A549 (cell line): Measurements from ENCODE around the gene PRDM1. TPM values are rescaled to one million over a fixed set of nuclear protein-coding genes. Genes with fewer than 3 reads are reported as not detected.
A peak's percentile ranks its signal among the peaks of the same experiment; 100 is the strongest.

Experiments
- ATAC-seq, 2 experiments: fragments of 200-7000 bp in 1 of 2; fragments of >200 bp in 1 of 2; cut with Nextera tagmentation in 1 of 2; cut with Tn5 transposase in 1 of 2; 3 replicates each; pipeline versions ENCODE4 v1.8.0 to v1.9.1; 2018 to 2020; ENCODE audit warnings: mild to moderate bottlenecking in 1 of 2, moderate library complexity in 1 of 2
- CTCF ChIA-PET: fragments of 300-600 bp; sonication (Branson Sonifier 250); formaldehyde crosslinking; extraction: SDS; loops from one replicate; lab custom pipeline; 2021; ENCODE audit warnings: antibody characterized with exemption, inconsistent platforms; lab: Yijun Ruan, JAX
- POLR2A ChIA-PET: fragments of 350-600 bp; formaldehyde crosslinking; extraction: SDS; loops from one replicate; lab custom pipeline; 2021; ENCODE audit warnings: antibody characterized with exemption, inconsistent platforms; lab: Yijun Ruan, JAX
- DNase-seq, 2 experiments: peaks; one replicate each; pipeline versions ENCODE4 v3.0.0 to v3.0.0-alpha.2; 2011 to 2016; ENCODE audit warnings: low read depth in 1 of 2, low spot score in 1 of 2
- FAIRE-seq: peaks from 2 replicates; lab custom pipeline; 2011; peaks lifted over from hg19 to GRCh38; lab: Jason Lieb, UNC
- H3K27ac ChIP-seq, 2 experiments: fragments of >200 bp; sonication (Bioruptor Twin); formaldehyde crosslinking; 3 replicates each; pipeline ENCODE4 v1.5.1; 2016 to 2017
- H3K4me1 ChIP-seq: fragments of >200 bp; sonication (Bioruptor Twin); formaldehyde crosslinking; 3 replicates; pipeline ENCODE4 v1.6.1; 2016
- H3K4me2 ChIP-seq: fragments of >200 bp; sonication (Bioruptor Twin); formaldehyde crosslinking; 3 replicates; pipeline ENCODE4 v1.6.1; 2016
- H3K4me3 ChIP-seq: fragments of >200 bp; sonication (Bioruptor Twin); formaldehyde crosslinking; 3 replicates; pipeline ENCODE4 v1.5.1; 2016
- H3K9me3 ChIP-seq: fragments of >200 bp; sonication (Bioruptor Twin); formaldehyde crosslinking; 3 replicates; pipeline ENCODE4 v1.6.1; 2016
- BHLHE40 ChIP-seq: IDR thresholded peaks from 2 replicates; pipeline ENCODE4 v1.6.1; 2012; ENCODE audit warnings: low read depth, low read length, inconsistent platforms
- CHD2 ChIP-seq: fragments of 150-350 bp; IDR thresholded peaks from 2 replicates; pipeline ENCODE4 v1.6.1; 2014; ENCODE audit warnings: low read length; ENCODE audit not compliant: partially characterized antibody
- GATA3 ChIP-seq: IDR thresholded peaks from 2 replicates; pipeline ENCODE4 v1.6.1; 2012; ENCODE audit warnings: borderline replicate concordance
- HDAC2 ChIP-seq: fragments of 200-600 bp; sonication (generic); IDR thresholded peaks from 2 replicates; pipeline ENCODE4 v1.6.1; 2016
- HEYL ChIP-seq: fragments of 250-450 bp; sonication (Bioruptor Pico); IDR thresholded peaks from 2 replicates; pipeline ENCODE4 v1.8.0; 2021; ENCODE audit warnings: mild to moderate bottlenecking, moderate library complexity
- HOXB5 ChIP-seq: fragments of 250-450 bp; sonication (Bioruptor Pico); IDR thresholded peaks from 2 replicates; pipeline ENCODE4 v1.5.0; 2020; ENCODE audit warnings: mild to moderate bottlenecking, moderate library complexity
- MAFK ChIP-seq: fragments of 450-650 bp; IDR thresholded peaks from 2 replicates; pipeline ENCODE4 v1.6.1; 2014; ENCODE audit not compliant: partially characterized antibody
- MAZ ChIP-seq: fragments of 150-350 bp; IDR thresholded peaks from 2 replicates; pipeline ENCODE4 v1.6.1; 2014; ENCODE audit warnings: antibody characterized with exemption, low read depth, low read length, borderline replicate concordance
- NFE2L2 ChIP-seq: fragments of 150-350 bp; conservative IDR thresholded peaks from 2 replicates; pipeline ENCODE4 v1.6.1; 2014; ENCODE audit warnings: low read length
- POLR2AphosphoS2 ChIP-seq: conservative IDR thresholded peaks from 2 replicates; pipeline ENCODE4 v1.6.1; 2012; ENCODE audit warnings: low read length, improper control_type of control experiment, inconsistent platforms
- RNF2 ChIP-seq: fragments of 200-600 bp; sonication (generic); IDR thresholded peaks from 2 replicates; pipeline ENCODE4 v1.6.1; 2016; ENCODE audit warnings: low read depth, mild to moderate bottlenecking, antibody characterized with exemption, moderate library complexity, borderline replicate concordance
- SMC3 ChIP-seq: fragments of >200 bp; sonication (Bioruptor Twin); formaldehyde crosslinking; IDR thresholded peaks from 3 replicates; pipeline ENCODE4 v1.6.1; 2018; ENCODE audit warnings: inconsistent platforms
- ZNF302 ChIP-seq: fragments of 250-450 bp; sonication (Bioruptor Pico); IDR thresholded peaks from 2 replicates; pipeline ENCODE4 v1.9.0; 2021; ENCODE audit warnings: inconsistent platforms, mild to moderate bottlenecking, moderate library complexity
- ZSCAN20 ChIP-seq: fragments of 250-450 bp; sonication (Bioruptor Pico); IDR thresholded peaks from 2 replicates; pipeline ENCODE4 v1.8.0; 2022; ENCODE audit warnings: mild to moderate bottlenecking, moderate library complexity
- WGBS: methylation state at CpG from one replicate; pipeline ENCODE4 v1.1.6; 2017; ENCODE audit errors: missing lambda C conversion rate; 5-methylcytosine and 5-hydroxymethylcytosine counted together
- polyA plus RNA-seq, 4 experiments: library from polyadenylated mRNA; depleted of rRNA in 3 of 4; stranded (reverse); fragments of >200 nt; fragmentation: RNase III in 1 of 4; extraction: RNeasy Plus Mini Kit Qiagen cat#74134 plus additional on column Dnase treatment in 1 of 4; gene quantifications; 2 replicates in 3 of 4; 3 replicates in 1 of 4; pipeline ENCODE4 v1.2.3, GENCODE V29; 2011 to 2017
- TF ChIP-seq, protein P1 (sequence below): fragments of >200 bp; sonication (Bioruptor Twin); formaldehyde crosslinking; IDR thresholded peaks from 2 replicates; pipeline ENCODE4 v1.6.1; 2016
- TF ChIP-seq, protein P2 (sequence below): fragments of 200-600 bp; sonication (generic); IDR thresholded peaks from 2 replicates; pipeline ENCODE4 v1.6.1; 2016; ENCODE audit warnings: antibody characterized with exemption, mild to moderate bottlenecking, moderate library complexity
- TF ChIP-seq, protein P3 (sequence below): fragments of 150-350 bp; IDR thresholded peaks from 2 replicates; pipeline ENCODE4 v1.6.1; 2014; ENCODE audit warnings: low read depth, mild to moderate bottlenecking, low read length
- TF ChIP-seq, protein P4 (sequence below): IDR thresholded peaks from 2 replicates; pipeline ENCODE4 v1.6.1; 2012

Gene PRDM1
- polyA plus RNA-seq, 2 of the 4 experiments (the other 2 are of a cell fraction): 2.6 to 11.2 TPM

DNA sequence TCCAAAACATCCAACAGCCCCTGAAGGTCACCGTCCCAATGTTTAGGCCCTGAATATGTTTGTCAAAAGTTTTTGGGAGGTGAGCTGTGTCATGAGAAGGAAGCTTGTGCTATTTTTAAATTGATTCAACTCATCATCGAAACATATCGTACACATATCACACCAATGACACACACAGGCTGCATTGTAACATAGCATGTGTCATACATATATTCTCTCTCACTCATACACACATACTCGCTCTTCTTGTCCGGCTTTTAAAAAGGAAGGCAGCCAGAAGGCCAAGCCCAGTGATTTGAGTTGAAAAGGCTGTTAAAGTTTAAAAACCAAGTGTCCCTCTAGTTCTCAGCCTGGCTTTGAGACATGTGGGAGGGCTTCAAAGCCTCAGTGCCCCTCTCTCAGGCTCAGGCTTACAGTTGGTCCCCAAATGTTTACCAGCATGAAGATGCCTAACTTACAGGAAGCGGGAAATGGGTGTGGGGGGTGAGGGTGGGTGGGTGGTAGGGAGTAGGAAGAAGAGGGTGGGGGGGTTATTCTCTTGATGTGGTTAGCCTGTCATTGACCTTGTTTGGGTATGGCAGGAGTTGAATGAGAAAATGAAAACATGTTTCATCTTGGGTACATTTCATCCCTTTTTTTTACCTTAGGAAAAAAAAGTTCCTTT is 3.3 kb upstream of the PRDM1 start:
- Histone ChIP-seq H3K4me3 (no peak overlapping the region), H3K4me1 (peaks cover 31% of the 10 kb centered on the region), H3K9me3 (no peaks in the 10 kb centered on the region), H3K4me2 (no peak overlapping the region), H3K27ac (peak overlapping the region; percentile 37 to 88; a peak in 4 of 6 replicates)
- 77% methylated on average over 6 of the region's 6 CpGs for WGBS
- CTCF ChIA-PET: interaction anchor here (1.4 kb wide), 1 partner anchor 90 kb away, joined by 4 read pairs; no protein-coding TSS in a partner anchor
- no peak for DNase-seq
- ATAC-seq: no peak
- POLR2A ChIA-PET: no interaction called here
- TF ChIP-seq GATA3 (no peak), ZNF302 (CRISPR knock-in tag) (no peak), ZSCAN20 (CRISPR knock-in tag) (no peak), CHD2 (no peak), POLR2AphosphoS2 (no peak), MAZ (no peak)
- TF ChIP-seq, protein P1, sequence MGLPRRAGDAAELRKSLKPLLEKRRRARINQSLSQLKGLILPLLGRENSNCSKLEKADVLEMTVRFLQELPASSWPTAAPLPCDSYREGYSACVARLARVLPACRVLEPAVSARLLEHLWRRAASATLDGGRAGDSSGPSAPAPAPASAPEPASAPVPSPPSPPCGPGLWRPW: no peak
- FAIRE-seq: no peak

DNA sequence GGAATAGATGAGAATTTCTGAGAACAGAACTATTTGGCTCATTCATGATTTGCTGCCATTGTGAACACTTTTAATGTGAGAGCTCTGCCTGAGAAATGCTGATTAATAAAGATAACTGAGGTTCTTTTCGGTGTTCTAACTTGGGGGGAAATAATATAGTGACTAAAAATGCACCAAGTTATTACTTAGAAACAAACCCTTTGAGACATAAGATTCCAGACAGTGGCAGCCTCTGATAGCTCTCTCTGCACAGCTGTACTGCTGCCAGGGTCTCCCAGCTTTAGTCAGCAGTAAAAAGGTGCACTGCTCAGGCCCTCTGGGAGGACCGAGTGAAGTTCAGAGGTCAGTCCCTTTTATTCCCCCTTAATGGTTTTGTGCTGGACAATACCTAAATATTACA is 2.5 kb upstream of the PRDM1 start:
- ChIA-PET POLR2A (no interaction called here), CTCF (interaction anchor here (0.6 to 1.4 kb wide), 7 partner anchors 8 to 599 kb away, joined by 3 to 4 read pairs (median 4); no protein-coding TSS in a partner anchor)
- H3K4me3 ChIP-seq: no peak overlapping the region
- WGBS: 82% methylated on average over 2 of the region's 2 CpGs
- no peak for TF ChIP-seq HOXB5 (CRISPR knock-in tag)
- no peak for TF ChIP-seq SMC3
- no peak for TF ChIP-seq MAFK
- TF ChIP-seq, protein P2, sequence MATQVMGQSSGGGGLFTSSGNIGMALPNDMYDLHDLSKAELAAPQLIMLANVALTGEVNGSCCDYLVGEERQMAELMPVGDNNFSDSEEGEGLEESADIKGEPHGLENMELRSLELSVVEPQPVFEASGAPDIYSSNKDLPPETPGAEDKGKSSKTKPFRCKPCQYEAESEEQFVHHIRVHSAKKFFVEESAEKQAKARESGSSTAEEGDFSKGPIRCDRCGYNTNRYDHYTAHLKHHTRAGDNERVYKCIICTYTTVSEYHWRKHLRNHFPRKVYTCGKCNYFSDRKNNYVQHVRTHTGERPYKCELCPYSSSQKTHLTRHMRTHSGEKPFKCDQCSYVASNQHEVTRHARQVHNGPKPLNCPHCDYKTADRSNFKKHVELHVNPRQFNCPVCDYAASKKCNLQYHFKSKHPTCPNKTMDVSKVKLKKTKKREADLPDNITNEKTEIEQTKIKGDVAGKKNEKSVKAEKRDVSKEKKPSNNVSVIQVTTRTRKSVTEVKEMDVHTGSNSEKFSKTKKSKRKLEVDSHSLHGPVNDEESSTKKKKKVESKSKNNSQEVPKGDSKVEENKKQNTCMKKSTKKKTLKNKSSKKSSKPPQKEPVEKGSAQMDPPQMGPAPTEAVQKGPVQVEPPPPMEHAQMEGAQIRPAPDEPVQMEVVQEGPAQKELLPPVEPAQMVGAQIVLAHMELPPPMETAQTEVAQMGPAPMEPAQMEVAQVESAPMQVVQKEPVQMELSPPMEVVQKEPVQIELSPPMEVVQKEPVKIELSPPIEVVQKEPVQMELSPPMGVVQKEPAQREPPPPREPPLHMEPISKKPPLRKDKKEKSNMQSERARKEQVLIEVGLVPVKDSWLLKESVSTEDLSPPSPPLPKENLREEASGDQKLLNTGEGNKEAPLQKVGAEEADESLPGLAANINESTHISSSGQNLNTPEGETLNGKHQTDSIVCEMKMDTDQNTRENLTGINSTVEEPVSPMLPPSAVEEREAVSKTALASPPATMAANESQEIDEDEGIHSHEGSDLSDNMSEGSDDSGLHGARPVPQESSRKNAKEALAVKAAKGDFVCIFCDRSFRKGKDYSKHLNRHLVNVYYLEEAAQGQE: no peak
- TF ChIP-seq, protein P3, sequence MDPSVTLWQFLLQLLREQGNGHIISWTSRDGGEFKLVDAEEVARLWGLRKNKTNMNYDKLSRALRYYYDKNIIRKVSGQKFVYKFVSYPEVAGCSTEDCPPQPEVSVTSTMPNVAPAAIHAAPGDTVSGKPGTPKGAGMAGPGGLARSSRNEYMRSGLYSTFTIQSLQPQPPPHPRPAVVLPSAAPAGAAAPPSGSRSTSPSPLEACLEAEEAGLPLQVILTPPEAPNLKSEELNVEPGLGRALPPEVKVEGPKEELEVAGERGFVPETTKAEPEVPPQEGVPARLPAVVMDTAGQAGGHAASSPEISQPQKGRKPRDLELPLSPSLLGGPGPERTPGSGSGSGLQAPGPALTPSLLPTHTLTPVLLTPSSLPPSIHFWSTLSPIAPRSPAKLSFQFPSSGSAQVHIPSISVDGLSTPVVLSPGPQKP: no peak
- TF ChIP-seq BHLHE40: no peak
- no peak for TF ChIP-seq ZSCAN20 (CRISPR knock-in tag)
- TF ChIP-seq NFE2L2: no peak
- TF ChIP-seq, protein P1: no peak
- TF ChIP-seq HDAC2: no peak
- TF ChIP-seq RNF2: no peak
- no peak for TF ChIP-seq MAZ
- TF ChIP-seq, protein P4, sequence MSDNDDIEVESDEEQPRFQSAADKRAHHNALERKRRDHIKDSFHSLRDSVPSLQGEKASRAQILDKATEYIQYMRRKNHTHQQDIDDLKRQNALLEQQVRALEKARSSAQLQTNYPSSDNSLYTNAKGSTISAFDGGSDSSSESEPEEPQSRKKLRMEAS: no peak
- no peak for TF ChIP-seq HEYL (CRISPR knock-in tag)
- H3K4me2 ChIP-seq: no peak overlapping the region
- no peak for FAIRE-seq
- no peaks in the 10 kb centered on the region for H3K9me3 ChIP-seq
- DNase-seq: no peak
- no peak for ATAC-seq
- peaks cover 31% of the 10 kb centered on the region for H3K4me1 ChIP-seq
- H3K27ac ChIP-seq: peak overlapping the region; percentile 87 to 88
